NCI-H2107 treated with DMSO at 0.1 percent for 48 hours (cell line): ENCODE measurements around the gene MAP4K2.

Experiments used
- DNase-seq: peaks from one replicate; lab custom pipeline; 2025; ENCODE audit not compliant: unreplicated experiment; lab: John Stamatoyannopoulos, UW

MAP4K2 gene

GRCh38 chr11:64742087-64742888 lies 60.7 kb downstream of the MAP4K2 start:
- no peak for DNase-seq

GRCh38 chr11:64741375-64742086 lies 61.5 kb downstream of the MAP4K2 start:
- DNase-seq: no peak

GRCh38 chr11:64739871-64740270 lies 63.1 kb downstream of the MAP4K2 start:
- no peak for DNase-seq

DNA sequence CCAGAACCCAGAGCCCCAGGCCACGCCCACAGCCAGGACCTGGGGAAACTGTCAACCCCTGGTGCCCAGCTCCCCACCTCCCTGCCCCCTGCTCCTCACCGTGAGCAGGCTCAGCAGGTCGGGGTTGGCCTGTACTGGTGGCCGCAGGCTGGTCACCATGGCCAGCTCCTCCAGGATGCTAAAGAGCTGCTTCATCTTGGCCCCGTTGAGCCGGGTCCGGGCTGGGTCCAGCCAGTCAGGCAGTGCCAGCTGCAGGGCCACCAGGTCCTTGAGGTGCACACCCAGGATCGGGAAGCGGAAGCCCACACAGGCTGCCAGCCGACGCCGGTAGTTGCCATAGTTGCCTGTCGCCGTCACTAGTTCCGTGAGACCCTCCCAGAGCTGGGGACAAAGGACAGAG lies 66.4 kb downstream of the MAP4K2 start:
- DNase-seq: no peak

DNA sequence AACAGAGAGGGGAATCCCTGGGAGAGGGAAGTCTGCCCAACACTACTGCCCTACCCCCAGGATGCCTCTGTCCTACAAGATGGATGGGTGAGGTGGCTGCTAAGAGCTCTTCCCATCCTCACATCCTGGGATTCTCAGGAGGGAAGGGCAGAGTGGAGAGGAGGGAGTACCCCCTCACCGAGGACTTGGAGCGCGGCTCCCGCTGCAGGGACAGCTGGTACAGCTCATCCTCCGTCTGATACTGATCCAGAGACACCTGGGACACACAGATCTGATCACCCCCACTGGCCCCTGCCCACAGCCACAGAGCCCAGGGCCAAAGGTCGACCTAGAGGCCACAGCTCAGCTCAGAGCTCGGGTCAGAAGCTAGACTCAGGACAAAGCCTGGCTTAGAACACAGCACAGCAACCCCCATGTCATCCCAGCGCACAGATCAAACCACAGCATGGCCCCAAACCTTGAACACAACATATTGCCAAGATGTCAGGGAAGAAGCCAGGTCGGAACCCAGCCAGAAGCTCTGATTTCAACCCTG lies 67.2 kb downstream of the MAP4K2 start:
- no peak for DNase-seq
